BLaER1 treated with 17β-estradiol and CSF1 and Interleukin-3, amounts not matched to agents 10 nM and 100 nM (cell line): ENCODE data around the gene TMSB10.
A peak's percentile ranks its signal among the peaks of the same experiment; 100 is the strongest.

Experiments
- H3K27ac ChIP-seq, 11 experiments: shearing (Covaris generic); formaldehyde crosslinking; 2 replicates each; pipeline ENCODE4 v1.8.1; 2022
- H3K27me3 ChIP-seq, 11 experiments: shearing (Covaris generic); formaldehyde crosslinking; 2 replicates each; pipeline ENCODE4 v1.8.1; 2022
- H3K36me3 ChIP-seq, 11 experiments: shearing (Covaris generic); formaldehyde crosslinking; 2 replicates each; pipeline ENCODE4 v1.8.1; 2022
- H3K4me1 ChIP-seq, 10 experiments: shearing (Covaris generic); formaldehyde crosslinking; 2 replicates each; pipeline ENCODE4 v1.8.1; 2022
- H3K4me2 ChIP-seq, 11 experiments: shearing (Covaris generic); formaldehyde crosslinking; 2 replicates each; pipeline ENCODE4 v1.8.1; 2022
- H3K4me3 ChIP-seq, 10 experiments: shearing (Covaris generic); formaldehyde crosslinking; 2 replicates each; pipeline ENCODE4 v1.8.1; 2022
- H3K9ac ChIP-seq, 11 experiments: shearing (Covaris generic); formaldehyde crosslinking; 2 replicates each; pipeline ENCODE4 v1.8.1; 2022
- H3K9me3 ChIP-seq, 11 experiments: shearing (Covaris generic); formaldehyde crosslinking; replicated peaks in 1 of 11; 2 replicates each; pipeline ENCODE4 v1.8.1; 2022
- H4K20me1 ChIP-seq, 11 experiments: shearing (Covaris generic); formaldehyde crosslinking; 2 replicates each; pipeline ENCODE4 v1.8.1; 2022
- Cebpa-rat ChIP-seq, 11 experiments: shearing (Covaris generic); IDR thresholded peaks; 2 replicates each; pipeline ENCODE4 v1.8.1; 2022

Gene TMSB10

GRCh38 chr2:84925336-84925723 lies 19.9 kb downstream of the TMSB10 start:
- Histone ChIP-seq H3K4me2 (peak overlapping the region; percentile 61 to 96 (median 81); a peak in 15 of 22 replicates), H3K36me3 (no peaks in the 10 kb centered on the region), H3K27ac (peak overlapping the region in 5 of 11 experiments; percentile 5 to 73 (median 33); a peak in 8 of 22 replicates), H3K4me1 (peaks cover 35 to 48% (median 43%) of the 10 kb centered on the region in 10 experiments), H3K27me3 (no peaks in the 10 kb centered on the region), H3K4me3 (no peak overlapping the region), H3K9ac (no peak overlapping the region), H3K9me3 (no peaks in the 10 kb centered on the region), H4K20me1 (no peaks in the 10 kb centered on the region)
- TF ChIP-seq Cebpa-rat (IDR thresholded peaks at IDR 0.05), result no peak

DNA sequence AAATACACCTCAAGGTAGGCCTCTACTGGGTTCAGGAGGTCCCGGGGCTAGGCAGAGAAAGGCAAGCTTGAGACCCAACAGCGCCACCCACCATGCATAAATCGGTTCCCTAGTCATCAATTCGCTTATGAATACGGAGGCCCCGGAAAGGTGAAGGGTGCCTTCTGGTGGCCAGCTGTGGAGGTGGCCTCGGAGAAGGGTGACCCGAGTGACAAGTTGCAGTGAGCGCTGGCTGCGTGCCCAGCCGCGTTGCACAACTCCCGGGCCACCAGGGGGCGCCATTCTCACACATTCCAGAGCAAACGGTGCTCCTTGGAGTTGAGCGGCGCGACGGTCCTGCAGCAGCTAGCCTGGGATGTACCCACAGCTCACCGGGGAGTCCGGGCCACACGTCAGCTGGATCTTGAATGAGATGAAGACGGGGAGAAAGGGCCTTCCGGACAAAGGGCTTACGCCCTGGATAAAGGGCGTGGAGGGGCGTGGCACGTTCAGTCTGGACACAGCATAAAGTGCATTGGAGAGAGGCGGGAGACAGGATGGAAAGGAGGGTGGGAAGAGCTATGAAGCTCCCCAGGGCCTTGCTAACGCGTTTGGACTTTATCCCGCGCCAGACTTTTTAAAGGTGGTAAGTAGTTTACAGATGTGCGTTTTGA lies 20.4 kb downstream of the TMSB10 start:
- Histone ChIP-seq H3K4me2 (peak overlapping the region; percentile 79 to 96 (median 88)), H3K9ac (peak overlapping the region in 6 of 11 experiments; percentile 56 to 72 (median 65); a peak in 10 of 22 replicates), H3K27me3 (no peaks in the 10 kb centered on the region), H3K4me3 (peak overlapping the region; percentile 43 to 70 (median 57)), H3K36me3 (no peaks in the 10 kb centered on the region), H3K27ac (peak overlapping the region in 4 of 11 experiments; percentile 33 to 73 (median 58); a peak in 7 of 22 replicates), H3K9me3 (no peaks in the 10 kb centered on the region), H4K20me1 (no peaks in the 10 kb centered on the region), H3K4me1 (peaks cover 31 to 43% (median 39%) of the 10 kb centered on the region in 10 experiments)
- peak in 6 of 11 experiments; percentile 7 to 70 (median 53); a peak in 8 of 22 replicates for TF ChIP-seq Cebpa-rat (IDR thresholded peaks at IDR 0.05)

DNA sequence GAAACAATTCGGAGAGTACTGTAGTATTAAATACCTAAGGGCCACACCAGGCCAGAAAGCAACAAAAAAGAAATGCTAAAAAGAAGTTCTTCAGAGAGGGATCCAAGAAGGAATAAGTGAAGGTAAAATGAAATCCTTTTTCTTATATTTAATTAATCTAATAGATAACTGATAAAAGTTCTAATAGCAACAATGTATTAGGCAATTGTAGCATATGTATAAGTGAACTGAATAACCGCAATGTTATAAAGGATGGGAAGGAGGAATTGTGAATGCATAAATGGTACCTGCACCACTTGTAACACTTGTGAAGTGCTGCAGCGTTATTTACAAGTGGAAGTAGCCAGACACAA lies 21.8 kb downstream of the TMSB10 start:
- peak overlapping the region in 2 of 11 experiments; percentile 19 to 66; a peak in 3 of 22 replicates for H3K9ac ChIP-seq
- no peaks in the 10 kb centered on the region for H4K20me1 ChIP-seq
- TF ChIP-seq Cebpa-rat (IDR thresholded peaks at IDR 0.05), result no peak
- H3K27me3 ChIP-seq, result no peaks in the 10 kb centered on the region
- H3K36me3 ChIP-seq, result no peaks in the 10 kb centered on the region
- peak overlapping the region in 1 of 11 experiments; percentile 64; a peak in 1 of 22 replicates for H3K27ac ChIP-seq
- H3K4me1 ChIP-seq, result peaks cover 31 to 39% (median 35%) of the 10 kb centered on the region in 10 experiments
- peak overlapping the region in 2 of 10 experiments; percentile 51 to 54; a peak in 3 of 20 replicates for H3K4me3 ChIP-seq
- no peaks in the 10 kb centered on the region for H3K9me3 ChIP-seq
- peak overlapping the region in 10 of 11 experiments; percentile 79 to 96 (median 89); a peak in 15 of 22 replicates for H3K4me2 ChIP-seq

DNA sequence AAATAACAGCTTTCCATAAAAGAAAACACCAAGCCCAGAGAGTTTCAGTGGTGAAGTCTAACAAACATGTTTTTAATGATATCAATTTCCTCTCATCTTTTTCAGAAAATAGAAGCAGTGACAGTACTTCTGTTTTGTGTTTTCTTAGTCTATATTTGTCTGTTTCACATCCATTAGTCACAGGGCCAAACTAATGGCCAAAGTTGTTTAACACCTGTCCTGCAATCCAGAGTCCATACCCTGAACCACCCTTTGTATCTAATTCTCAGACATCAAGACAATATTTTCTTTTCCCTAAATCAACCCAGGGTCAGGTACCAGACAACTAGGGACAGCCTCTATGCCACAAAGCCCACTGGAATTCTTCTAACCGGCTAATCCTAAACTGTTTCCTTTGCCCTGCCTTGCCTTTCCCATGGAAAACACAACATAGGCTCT lies 25.9 kb downstream of the TMSB10 start:
- H3K9me3 ChIP-seq, result no peaks in the 10 kb centered on the region
- H3K9ac ChIP-seq, result no peak overlapping the region
- no peaks in the 10 kb centered on the region for H3K36me3 ChIP-seq
- no peak for TF ChIP-seq Cebpa-rat (IDR thresholded peaks at IDR 0.05)
- H3K4me3 ChIP-seq, result no peak overlapping the region
- H3K4me2 ChIP-seq, result no peak overlapping the region
- no peaks in the 10 kb centered on the region for H3K27me3 ChIP-seq
- no peaks in the 10 kb centered on the region for H4K20me1 ChIP-seq
- H3K4me1 ChIP-seq, result peaks cover 2 to 9% (median 5%) of the 10 kb centered on the region in 10 experiments; a peak in 18 of 20 replicates
- no peak overlapping the region for H3K27ac ChIP-seq

DNA sequence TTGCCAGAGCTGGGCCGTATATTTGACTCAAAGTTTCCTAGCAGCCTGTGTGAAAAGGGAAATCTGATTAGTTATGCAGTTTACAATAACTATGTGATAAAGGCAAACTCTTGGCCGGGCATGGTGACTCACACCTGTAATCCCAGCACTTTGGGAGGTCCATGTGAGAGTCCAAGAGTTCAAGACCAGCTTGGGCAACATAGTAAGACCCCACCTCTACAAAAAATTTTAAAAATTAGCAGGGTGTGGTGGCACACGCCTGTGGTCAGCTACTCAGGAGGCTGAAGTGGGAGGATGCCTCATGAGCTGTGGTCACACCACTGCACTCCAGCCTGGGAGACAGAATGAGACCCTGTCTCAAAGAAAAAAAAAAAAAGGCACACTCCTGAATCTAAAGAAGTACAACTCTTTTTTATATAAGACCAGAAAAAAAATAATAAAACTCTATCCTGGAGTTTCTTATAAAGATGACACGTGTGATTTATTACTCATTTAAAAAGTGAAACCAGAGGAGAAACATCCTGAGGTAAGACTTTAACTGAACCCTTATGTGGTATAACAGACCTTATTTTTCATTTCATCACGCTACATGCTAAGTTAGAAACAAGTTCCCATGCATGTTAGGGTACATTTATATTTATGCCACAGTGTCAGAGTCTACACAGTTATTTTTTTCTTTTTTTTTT lies 32.9 kb downstream of the TMSB10 start:
- Histone ChIP-seq H3K27ac (no peak overlapping the region), H3K4me2 (peak overlapping the region in 3 of 11 experiments; percentile 61 to 70 (median 61); a peak in 3 of 22 replicates), H3K4me1 (peaks cover 26 to 53% (median 37%) of the 10 kb centered on the region in 10 experiments), H3K36me3 (no peaks in the 10 kb centered on the region), H4K20me1 (no peaks in the 10 kb centered on the region), H3K9me3 (peaks cover 0 to 9% (median 0%) of the 10 kb centered on the region in 11 experiments; a peak in 2 of 22 replicates), H3K4me3 (no peak overlapping the region), H3K9ac (no peak overlapping the region), H3K27me3 (no peaks in the 10 kb centered on the region)
- no peak for TF ChIP-seq Cebpa-rat (IDR thresholded peaks at IDR 0.05)

GRCh38 chr2:84939426-84940087 lies 34.1 kb downstream of the TMSB10 start:
- Histone ChIP-seq H3K27me3 (no peaks in the 10 kb centered on the region), H3K36me3 (no peaks in the 10 kb centered on the region), H3K9ac (peak overlapping the region; percentile 6 to 75 (median 50); a peak in 17 of 22 replicates), H4K20me1 (no peaks in the 10 kb centered on the region), H3K27ac (peak overlapping the region; percentile 37 to 82 (median 73); a peak in 21 of 22 replicates), H3K4me3 (no peak overlapping the region), H3K4me1 (peaks cover 26 to 66% (median 43%) of the 10 kb centered on the region in 10 experiments), H3K4me2 (peak overlapping the region; percentile 12 to 85 (median 61)), H3K9me3 (peaks cover 0 to 9% (median 0%) of the 10 kb centered on the region in 11 experiments; a peak in 2 of 22 replicates)
- TF ChIP-seq Cebpa-rat (IDR thresholded peaks at IDR 0.05), result no peak

GRCh38 chr2:84940088-84940470 lies 34.6 kb downstream of the TMSB10 start:
- no peaks in the 10 kb centered on the region for H3K27me3 ChIP-seq
- H3K9ac ChIP-seq, result peak overlapping the region; percentile 6 to 75 (median 50); a peak in 17 of 22 replicates

DNA sequence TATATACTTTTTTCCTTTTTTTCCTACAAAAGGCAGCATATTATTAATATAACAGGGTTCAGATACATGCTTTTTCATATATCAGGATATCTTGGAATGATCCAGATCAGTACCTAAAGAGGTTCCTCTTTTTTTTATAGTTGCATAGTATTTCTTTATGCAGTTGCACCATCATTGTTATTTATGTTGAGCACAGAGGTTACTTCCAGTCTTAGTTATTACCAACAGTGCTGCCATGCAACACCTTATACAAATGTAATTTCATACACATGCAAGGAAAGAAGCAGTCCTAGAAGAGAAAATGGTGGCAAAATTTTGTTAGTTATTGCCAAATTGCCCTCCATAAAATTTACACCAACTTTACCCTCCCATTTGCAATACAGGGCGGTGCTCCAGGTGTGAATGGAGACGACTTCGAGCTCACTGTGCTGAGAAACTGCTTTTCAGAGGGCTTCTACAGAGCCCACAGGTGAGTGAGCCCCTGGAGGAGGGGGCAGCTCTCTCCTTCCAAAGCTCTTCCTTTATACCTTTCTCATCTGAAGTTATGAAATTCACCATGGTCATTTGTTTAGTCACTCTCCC lies 35.5 kb downstream of the TMSB10 start:
- peak in 3 of 11 experiments; percentile 12 to 45 (median 40); a peak in 3 of 22 replicates for TF ChIP-seq Cebpa-rat (IDR thresholded peaks at IDR 0.05)
- Histone ChIP-seq H3K9ac (no peak overlapping the region), H3K27me3 (no peaks in the 10 kb centered on the region), H3K9me3 (peaks cover 0 to 9% (median 0%) of the 10 kb centered on the region in 11 experiments; a peak in 2 of 22 replicates), H3K4me3 (no peak overlapping the region), H3K4me1 (peaks cover 30 to 79% (median 53%) of the 10 kb centered on the region in 10 experiments), H4K20me1 (no peaks in the 10 kb centered on the region), H3K4me2 (peak overlapping the region in 6 of 11 experiments; percentile 1 to 85 (median 61); a peak in 8 of 22 replicates), H3K27ac (peak overlapping the region in 10 of 11 experiments; percentile 6 to 82 (median 52); a peak in 13 of 22 replicates), H3K36me3 (no peaks in the 10 kb centered on the region)

More at GRCh38 chr2:84940088-84940470, 34.6 kb downstream of the TMSB10 start:
- Histone ChIP-seq H3K27ac (peak overlapping the region; percentile 37 to 82 (median 73); a peak in 21 of 22 replicates), H3K4me3 (no peak overlapping the region), H3K4me1 (peaks cover 26 to 71% (median 45%) of the 10 kb centered on the region in 10 experiments), H3K36me3 (no peaks in the 10 kb centered on the region), H3K4me2 (peak overlapping the region; percentile 12 to 85 (median 61)), H4K20me1 (no peaks in the 10 kb centered on the region), H3K9me3 (peaks cover 0 to 9% (median 0%) of the 10 kb centered on the region in 11 experiments; a peak in 2 of 22 replicates)
- TF ChIP-seq Cebpa-rat (IDR thresholded peaks at IDR 0.05), result no peak
